C1 segment of cervical spinal cord (tissue), 14 donors: ENCODE results near the gene CTAGE15.
"Not testable (repeated sequence)": the region's sequence is repeated elsewhere in the genome, so short reads cannot be mapped to it uniquely, and the experiment has no call there.

Experiments
- DNase-seq, 14 donors: peaks; one replicate each; lab custom pipeline; 2025; lab: John Stamatoyannopoulos, UW

CTAGE15 gene, protein sequence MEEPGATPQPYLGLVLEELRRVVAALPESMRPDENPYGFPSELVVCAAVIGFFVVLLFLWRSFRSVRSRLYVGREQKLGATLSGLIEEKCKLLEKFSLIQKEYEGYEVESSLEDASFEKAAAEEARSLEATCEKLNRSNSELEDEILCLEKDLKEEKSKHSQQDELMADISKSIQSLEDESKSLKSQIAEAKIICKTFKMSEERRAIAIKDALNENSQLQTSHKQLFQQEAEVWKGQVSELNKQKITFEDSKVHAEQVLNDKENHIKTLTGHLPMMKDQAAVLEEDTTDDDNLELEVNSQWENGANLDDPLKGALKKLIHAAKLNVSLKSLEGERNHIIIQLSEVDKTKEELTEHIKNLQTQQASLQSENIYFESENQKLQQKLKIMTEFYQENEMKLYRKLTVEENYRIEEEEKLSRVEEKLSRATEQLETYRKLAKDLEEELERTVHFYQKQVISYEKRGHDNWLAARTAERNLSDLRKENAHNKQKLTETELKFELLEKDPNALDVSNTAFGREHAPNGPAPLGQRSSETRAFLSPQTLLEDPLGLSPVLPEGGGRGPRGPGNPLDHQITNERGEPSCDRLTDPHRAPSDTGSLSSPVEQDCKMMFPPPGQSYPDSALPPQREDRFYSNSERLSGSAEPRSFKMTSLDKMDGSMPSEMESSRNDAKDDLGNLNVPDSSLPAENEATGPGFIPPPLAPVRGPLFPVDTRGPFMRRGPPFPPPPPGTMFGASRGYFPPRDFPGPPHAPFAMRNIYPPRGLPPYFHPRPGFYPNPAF

DNA sequence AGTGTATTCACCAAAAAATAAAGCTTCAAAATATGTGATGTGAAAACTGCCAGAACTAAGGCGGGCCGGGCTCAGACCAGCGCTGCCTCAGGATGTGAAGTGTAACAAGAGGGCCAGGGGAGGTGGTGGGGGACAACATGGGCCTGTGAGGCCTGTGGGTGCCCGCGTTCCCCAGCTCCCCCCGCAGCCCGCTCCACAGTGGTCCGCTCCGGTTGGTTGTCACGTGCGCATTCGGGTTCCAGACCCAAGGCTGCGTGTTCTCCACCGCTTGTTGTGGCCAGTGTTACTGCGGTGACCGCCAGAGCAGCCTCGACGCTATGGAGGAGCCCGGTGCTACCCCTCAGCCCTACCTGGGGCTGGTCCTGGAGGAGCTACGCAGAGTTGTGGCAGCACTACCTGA lies at the start of gene CTAGE15:
Gene CTAGE15, plus strand, starts transcription at position 301 of the 400 bp plus-strand sequence. Its CDS starts 17 bp downstream, at position 318.
- not testable (repeated sequence) for DNase-seq

GRCh38 chr7:143522309-143522916 lies 49.2 kb upstream of the CTAGE15 start:
- DNase-seq, result not testable (repeated sequence)

GRCh38 chr7:143531169-143531926 lies 40.3 kb upstream of the CTAGE15 start:
- DNase-seq, result not testable (repeated sequence)

DNA sequence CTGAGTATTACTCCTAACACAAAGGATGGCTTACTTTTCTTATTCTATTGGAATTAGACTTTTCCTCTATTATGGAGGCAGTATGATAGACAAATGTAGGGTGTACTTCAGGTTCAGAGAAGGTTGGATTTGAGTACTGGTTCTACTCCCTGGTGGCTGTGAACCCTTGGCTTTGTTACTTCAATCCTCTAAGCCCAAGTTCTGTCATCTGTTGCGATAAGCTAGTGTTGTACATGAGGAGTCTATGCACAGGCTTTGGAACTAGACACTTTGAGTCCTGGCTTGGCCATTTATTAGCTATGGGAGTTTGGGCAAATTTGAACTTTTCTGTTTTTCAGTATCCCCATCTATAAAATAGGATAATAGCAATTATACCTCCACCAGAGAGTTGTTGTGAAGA lies 39.7 kb upstream of the CTAGE15 start:
- not testable (repeated sequence) for DNase-seq

DNA sequence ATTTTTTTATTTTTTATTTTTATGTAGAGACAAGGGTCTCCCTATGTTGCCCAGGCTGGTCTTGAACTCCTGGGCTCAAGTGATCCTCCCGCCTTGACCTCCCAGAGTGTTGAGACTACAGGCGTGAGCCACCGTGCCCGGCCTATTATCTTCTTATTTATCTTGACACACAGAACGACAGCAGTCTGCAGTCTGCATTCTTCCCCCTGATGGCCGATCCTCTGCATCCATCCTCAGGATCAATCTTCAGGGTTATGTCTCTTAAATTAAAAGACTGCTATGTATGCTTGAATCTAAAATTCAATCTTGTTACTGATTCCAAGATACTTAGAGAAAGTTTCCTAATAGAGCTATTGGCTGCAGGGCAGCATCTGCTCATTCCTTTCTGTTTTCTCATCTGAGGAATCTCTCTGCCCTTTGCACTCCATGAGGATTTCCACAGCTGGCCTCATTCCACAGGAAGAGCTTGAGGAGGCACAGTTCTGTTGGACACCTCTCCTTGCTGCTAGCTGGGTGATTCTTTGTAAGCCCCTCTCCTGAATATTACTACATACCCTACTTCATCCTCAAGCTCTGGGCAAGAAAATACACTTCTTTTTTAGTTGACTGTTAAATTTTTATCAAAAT lies 38.3 kb upstream of the CTAGE15 start:
- DNase-seq, result not testable (repeated sequence)

- not testable (repeated sequence) for DNase-seq
These were observed 35.2 kb upstream of the CTAGE15 start for GRCh38 chr7:143536443-143536842.

DNA sequence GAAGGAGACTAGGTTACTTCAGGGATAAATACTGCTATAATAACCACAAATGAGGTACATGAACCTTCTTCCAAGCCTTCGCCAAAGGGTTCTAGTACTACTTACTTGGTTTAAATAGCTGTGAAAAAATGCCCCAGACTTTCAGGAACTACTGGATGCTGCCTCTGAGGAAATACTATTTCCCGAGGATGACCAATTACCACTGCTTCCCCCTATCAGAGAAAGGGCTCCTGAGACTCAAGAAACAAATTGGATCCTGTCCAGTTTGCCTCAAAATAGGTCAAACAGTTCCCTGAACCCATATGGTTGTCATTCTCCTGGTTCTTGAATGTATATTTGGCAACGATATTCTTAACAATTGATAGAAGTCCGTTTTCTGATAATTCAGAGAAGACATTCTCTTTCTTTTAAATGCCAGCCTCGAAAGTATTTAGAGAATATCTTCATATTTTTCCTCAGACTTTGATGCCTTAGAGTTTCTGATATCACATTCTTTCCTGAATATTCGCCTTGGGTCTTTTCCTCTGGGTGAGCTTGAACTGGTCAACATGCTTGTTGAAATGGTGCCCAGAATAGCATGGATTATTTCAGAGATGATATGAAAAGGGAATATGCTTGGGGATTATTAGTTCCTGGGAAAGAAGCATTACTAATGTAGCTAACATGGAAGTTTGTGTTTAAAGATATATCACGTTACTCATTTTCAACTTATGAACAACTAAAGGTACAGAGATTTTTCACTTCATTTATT lies 28.1 kb upstream of the CTAGE15 start:
- not testable (repeated sequence) for DNase-seq

- DNase-seq, result not testable (repeated sequence)
These were observed 15.6 kb upstream of the CTAGE15 start for GRCh38 chr7:143555968-143556367.

DNA sequence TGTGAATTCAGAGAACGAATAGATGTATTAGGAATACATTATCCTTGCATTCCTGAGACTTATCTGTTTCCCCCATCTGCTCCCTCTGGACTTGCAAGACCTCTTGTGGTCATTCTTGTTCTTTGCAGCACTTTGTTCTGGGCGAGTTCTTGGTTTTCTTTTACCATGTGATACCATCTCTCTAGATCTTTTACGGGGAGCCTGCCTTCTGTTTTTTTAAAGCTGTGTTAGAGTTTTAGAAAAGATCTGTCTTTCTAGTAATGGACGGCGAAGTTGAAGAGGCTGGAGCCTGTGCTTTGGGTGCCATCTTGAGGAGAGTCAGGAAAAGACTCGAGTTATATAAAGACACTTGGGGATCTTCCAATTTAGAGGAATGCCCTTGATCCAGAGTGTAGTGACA lies 8.3 kb upstream of the CTAGE15 start:
- DNase-seq, result not testable (repeated sequence)

- DNase-seq, result not testable (repeated sequence)
These were observed 5.6 kb upstream of the CTAGE15 start for GRCh38 chr7:143566001-143566400.

DNA sequence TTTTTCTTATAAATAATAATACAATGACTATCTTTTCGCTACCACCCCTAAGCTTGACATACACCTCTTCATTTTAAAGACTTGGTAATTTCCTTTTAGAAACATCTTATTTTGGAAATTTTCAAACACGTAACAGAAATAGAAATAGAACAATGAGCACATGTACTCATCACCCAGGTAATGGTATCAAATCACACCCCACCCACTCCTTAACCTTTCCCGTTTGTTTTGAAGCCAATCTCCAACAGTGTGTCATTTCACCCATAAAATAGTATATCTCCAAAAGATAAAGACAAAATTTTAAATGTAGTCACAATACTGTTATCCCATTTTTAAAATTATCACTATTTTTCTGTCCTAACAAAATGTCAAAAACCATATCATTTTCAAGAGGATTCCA lies 16.6 kb downstream of the CTAGE15 start:
- not testable (repeated sequence) for DNase-seq

- not testable (repeated sequence) for DNase-seq
These were observed 18.3 kb downstream of the CTAGE15 start for GRCh38 chr7:143589897-143590296.

DNA sequence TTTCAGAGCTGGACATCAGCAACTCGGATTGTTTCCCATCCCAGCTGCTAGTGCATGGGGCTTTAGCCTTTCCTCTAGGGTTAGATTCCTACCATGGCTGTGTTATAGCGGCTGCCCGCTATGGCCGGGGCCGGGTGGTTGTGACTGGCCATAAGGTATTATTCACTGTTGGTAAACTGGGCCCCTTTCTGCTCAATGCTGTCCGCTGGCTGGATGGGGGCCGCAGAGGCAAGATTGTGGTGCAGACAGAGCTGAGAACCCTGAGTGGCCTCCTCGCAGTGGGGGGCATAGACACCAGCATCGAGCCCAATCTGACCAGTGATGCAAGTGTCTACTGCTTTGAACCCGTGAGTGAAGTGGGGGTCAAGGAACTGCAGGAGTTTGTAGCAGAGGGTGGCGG lies 26.5 kb downstream of the CTAGE15 start:
- DNase-seq, result not testable (repeated sequence)

- DNase-seq, result not testable (repeated sequence)
These were observed 31.9 kb downstream of the CTAGE15 start for GRCh38 chr7:143603549-143603948.

DNA sequence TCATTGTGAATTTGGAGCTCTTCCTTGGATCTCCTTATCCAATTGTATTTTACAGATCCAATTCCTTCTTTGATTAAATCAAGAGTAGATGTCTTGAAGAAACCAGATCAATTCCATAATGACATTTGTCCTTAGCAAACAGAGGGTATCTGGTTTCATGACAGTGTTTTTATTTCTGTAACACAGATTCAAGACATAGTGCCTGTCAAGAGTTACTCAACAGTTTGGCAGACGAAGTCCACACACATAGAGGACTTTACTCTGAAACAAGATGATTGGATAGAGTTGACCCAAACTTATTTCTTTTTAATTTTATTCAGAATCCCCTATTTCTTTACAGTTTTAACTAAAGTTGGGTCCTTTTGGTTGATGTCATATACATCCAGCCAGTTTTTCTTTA lies 34.5 kb downstream of the CTAGE15 start:
- not testable (repeated sequence) for DNase-seq

- not testable (repeated sequence) for DNase-seq
These were observed 43.9 kb downstream of the CTAGE15 start for GRCh38 chr7:143615545-143615944.

- DNase-seq, result not testable (repeated sequence)
These were observed 45.6 kb downstream of the CTAGE15 start for GRCh38 chr7:143617204-143617603.

- DNase-seq, result not testable (repeated sequence)
These were observed 48.5 kb downstream of the CTAGE15 start for GRCh38 chr7:143620058-143620457.

DNA sequence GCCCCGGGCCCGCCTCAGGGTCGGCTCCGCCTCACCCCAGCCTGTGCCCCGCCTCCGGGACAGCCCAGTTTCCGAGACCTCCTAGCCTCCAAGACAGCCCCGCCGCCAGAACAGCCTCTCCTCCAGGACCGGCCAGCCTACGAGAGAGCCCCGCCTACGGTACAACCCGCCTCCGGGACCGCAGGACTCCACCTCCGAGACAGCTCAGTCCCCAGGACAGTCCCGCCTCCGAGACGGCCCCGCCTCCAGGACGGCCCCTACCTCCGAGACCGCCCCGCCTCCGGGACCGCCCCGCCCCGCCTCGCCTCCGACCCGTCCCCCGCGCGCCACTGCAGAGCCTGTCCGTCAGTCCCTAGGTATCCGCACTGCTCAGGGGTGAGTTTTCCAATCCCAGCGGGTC lies 49.0 kb downstream of the CTAGE15 start, which contains the start of gene TCAF2:
Gene TCAF2, plus strand, starts transcription at position 329 of the 400 bp plus-strand sequence.
- DNase-seq, result not testable (repeated sequence)

GRCh38 chr7:143621175-143621574 lies 49.6 kb downstream of the CTAGE15 start:
- not testable (repeated sequence) for DNase-seq
